Non-pigmented ciliary epithelial cell (primary cell): ENCODE results near the gene FBXO27.
"Not testable (repeated sequence)": the region's sequence is repeated elsewhere in the genome, so short reads cannot be mapped to it uniquely, and the experiment has no call there.

Source experiments
- DNase-seq: peaks from one replicate; pipeline ENCODE4 v3.0.0-alpha.2; 2010; ENCODE audit warnings: low read depth

FBXO27 gene

GRCh38 chr19:38988627-38989026 is 43.7 kb downstream of the FBXO27 start:
- DNase-seq, result not testable (repeated sequence)

GRCh38 chr19:38987745-38988144 is 44.6 kb downstream of the FBXO27 start:
- not testable (repeated sequence) for DNase-seq

GRCh38 chr19:38985262-38985661 is 47.1 kb downstream of the FBXO27 start:
- no peak for DNase-seq

- DNase-seq, result no peak
These were observed 51.6 kb downstream of the FBXO27 start for GRCh38 chr19:38980583-38981374.

GRCh38 chr19:38979812-38980211 is 52.5 kb downstream of the FBXO27 start:
- no peak for DNase-seq

- DNase-seq, result no peak
These were observed 54.0 kb downstream of the FBXO27 start for GRCh38 chr19:38978326-38978689.

- DNase-seq, result no peak
These were observed 54.7 kb downstream of the FBXO27 start for GRCh38 chr19:38977445-38978325.

GRCh38 chr19:38975861-38976271 is 56.5 kb downstream of the FBXO27 start:
- no peak for DNase-seq

- DNase-seq, result no peak
These were observed 57.0 kb downstream of the FBXO27 start, which contains the start of gene FBXO17 for GRCh38 chr19:38975214-38975860. Gene FBXO17 (minus strand): TSS chr19:38975742. CDS start chr19:38950319, 25,423 bp downstream.

- DNase-seq, result no peak
These were observed 57.6 kb downstream of the FBXO27 start for GRCh38 chr19:38974624-38975213.
